Umbilical cord (tissue), 2 donors: Measurements from ENCODE around the gene CAMK2D. TPM values are rescaled to one million over a fixed set of nuclear protein-coding genes. Genes with fewer than 3 reads are reported as not detected.

ENCODE experiments used
- DNase-seq: peaks from one replicate; pipeline ENCODE4 v3.0.0-alpha.2; 2015; ENCODE audit warnings: low spot score
- total RNA-seq: library from RNA; depleted of rRNA; stranded (reverse); fragments of >200 nt; gene quantifications from one replicate; pipeline ENCODE4 v1.2.3, GENCODE V29; 2014; ENCODE audit warnings: low replicate concordance; ENCODE audit not compliant: insufficient read depth

CAMK2D gene
- total RNA-seq, 1 donor from 2014 or later = 129 TPM

DNA sequence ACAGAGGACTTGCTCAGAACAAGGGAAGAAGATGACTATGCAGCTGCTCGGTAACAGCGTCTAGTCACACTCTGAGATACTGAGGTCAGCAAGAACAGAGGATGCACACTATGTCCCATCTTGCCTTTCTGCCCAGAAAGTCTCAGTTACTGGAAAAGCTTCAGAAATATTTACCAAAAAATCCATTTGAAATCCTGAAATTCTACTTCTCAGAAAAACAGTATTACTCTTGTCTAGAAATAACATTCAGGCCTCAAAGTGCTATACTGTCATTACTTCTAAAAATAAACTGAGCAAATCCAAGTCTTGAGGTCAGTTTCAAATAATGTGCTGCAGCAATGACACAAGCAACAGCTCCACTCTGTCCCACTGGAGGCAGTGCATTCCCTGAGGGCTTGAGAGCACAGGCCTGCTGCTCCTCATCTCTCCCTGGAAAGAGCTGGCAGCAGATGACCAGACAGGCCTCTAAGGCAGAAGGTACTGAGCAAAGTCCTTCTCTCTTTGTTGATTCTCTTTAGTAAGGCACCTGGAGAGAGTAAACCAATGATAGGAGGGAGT, 76.9 kb downstream of the CAMK2D start:
- DNase-seq = peak; percentile 77

DNA sequence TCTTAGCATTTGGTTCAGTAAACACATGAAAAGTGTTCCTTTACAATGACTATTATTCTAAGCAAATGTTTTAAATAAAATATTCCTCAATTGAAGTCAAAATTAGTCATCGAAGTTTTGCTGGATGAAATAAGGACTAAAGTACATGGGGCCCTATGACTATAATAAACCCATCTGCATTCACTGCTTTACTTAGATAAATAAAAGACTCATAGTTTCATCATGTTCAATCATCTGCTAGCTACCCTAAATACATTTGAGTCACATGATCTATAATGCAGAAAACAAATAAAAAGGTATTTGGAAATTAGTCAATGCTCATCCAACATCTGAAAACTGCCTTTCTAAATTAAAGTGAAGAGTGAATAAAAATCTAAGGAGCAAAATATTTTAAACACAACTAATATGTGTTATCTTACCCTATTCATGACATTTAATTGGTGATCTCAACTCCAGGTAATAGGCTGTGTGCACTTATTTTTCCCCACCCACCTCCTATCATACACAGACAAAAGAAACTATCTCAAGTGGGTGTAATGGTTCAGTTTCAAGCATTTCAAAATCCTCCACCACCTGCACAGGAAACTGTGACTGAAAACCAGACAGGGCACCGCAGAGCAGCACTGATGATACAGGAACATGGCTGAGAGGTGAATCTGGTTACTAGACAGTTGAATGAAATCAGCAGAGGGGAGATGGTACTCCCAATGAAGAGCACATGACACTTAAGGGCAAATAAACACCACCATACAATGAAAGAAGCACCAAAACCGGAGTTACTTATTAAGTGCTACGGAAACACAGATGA, 78.6 kb downstream of the CAMK2D start:
- DNase-seq = no peak

DNA sequence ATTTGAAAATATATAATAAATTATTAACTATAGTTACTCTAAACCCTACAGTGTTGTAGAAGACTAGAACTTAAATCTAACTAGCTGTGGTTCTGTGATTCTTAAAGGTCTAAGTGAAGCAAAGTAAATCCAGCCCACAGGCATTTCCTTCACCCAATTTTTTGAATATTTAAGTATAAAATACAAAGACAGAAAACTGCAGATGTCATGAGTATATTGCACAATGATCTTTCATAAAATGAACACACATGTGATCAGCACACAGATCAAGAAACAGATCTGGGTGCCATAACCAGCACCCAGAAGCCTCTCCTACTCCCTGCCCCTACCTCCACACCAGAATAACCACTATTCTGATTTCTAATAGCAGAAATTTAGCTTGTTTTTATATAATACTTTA, 82.9 kb downstream of the CAMK2D start:
- no peak for DNase-seq

DNA sequence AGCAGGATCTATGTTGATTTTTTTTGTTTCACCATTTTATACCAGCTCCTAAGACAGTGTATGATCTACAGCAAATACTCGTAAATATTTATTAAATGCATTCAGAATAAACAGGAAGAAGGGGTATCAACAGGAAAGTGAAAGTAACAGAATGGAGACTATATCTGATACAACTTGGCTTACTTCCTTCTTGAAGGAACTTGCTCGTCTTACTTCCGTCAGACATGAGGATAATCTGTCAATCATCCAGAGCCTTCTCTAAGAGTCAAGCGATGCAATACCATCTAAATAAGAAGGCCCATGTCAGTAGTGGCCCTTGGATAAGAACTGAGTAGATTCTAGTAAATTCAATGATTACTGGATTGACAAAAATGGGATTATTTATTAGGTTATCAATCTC, 84.2 kb downstream of the CAMK2D start:
- no peak for DNase-seq

DNA sequence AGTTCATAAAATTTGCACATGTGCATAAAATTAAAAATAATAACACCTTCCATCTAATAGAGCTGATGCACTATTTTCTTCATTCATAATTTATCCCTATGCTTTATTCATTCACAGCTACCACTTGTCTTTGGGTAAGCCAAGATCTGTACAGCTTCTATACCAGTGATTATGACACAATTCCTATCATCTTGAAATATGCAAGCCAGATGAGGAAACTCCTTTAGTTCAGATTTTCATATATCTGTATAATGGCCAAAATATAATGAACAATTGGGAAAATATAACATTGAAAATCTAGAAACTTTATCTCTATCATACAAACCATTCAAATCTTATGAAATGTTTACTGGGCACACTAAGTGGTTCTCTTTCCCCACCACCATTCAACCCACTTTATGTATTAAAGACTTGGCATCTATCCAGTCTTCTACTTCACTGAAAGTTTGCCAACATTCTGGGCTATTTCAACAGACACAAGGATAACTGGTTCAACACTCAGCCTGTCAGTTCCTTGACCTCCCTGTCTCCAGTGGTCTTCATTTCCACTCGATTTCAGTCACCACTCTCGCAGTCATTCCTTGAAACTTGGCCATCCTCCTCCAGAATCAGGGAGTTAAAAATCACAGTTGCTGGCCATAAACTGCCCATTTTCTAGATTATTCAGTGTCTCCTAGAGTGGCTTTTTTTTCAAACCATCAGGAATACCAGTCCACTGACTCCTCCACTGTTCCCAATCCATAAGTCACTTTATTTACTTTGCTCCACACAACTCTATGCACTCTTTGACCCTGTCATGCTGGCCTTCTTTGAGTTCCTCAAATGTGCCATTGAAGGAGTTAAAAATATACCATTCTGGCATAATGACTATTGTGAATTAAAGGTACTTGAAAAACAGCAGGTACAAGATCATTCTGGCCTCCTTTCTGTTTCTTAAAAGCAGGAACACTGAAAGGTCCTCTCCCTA, 85.5 kb downstream of the CAMK2D start:
- DNase-seq = no peak

DNA sequence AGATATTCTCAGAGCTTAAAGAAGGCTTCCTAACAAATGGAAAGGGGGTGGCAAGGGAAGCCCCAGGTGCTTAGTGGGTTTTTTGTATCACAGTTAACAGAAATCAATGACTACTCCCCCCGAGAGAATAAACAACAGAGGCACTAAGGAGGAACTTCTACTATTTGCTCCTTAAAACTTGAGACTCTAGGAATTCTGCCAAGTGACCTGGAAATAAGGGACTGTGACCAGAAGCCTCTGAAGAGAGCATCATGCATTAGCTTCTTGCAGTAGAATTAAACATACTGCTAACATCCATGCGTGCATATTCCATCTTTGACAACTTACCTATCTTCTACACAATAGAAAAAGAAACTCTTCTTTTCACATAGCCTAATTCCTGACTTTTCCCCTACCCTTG, 86.8 kb downstream of the CAMK2D start:
- DNase-seq = no peak

DNA sequence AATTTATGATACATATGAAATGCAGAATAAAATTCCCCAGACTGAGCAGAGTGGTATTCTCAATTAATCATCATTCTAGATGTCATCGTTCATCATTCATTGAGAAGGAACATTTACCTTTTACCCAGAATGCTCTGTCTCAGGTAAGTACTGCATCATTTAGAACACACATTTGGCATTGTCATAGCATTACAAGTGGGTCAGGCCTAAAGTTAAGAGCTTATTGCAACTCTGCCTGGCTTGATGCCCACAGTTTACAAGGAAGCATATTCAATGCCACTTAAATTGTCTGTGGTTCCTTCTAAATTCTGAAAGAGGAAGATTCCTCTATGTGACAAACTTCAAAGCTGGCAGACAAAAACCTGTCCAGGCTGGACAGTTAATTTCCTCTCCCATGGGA, 87.3 kb downstream of the CAMK2D start:
- no peak for DNase-seq

DNA sequence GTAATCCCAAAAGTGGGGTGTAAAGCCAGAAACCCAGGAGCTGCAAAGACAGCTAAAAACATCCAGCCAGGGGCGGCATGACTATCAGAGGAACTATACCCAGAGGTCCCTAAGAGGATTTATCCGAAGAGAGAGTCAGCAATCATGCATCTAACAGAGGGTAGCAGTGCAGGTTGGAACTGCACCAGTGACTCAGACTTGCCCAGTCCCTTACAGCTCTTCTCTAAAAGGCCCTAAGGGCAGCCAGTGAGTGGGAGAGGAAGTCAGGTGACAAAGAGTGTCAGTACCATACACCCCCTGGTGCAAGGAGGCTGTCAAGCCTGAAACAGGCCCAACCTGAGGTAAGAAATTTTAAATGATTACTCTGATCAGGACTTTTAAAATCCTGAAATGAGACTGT, 88.1 kb downstream of the CAMK2D start:
- no peak for DNase-seq

DNA sequence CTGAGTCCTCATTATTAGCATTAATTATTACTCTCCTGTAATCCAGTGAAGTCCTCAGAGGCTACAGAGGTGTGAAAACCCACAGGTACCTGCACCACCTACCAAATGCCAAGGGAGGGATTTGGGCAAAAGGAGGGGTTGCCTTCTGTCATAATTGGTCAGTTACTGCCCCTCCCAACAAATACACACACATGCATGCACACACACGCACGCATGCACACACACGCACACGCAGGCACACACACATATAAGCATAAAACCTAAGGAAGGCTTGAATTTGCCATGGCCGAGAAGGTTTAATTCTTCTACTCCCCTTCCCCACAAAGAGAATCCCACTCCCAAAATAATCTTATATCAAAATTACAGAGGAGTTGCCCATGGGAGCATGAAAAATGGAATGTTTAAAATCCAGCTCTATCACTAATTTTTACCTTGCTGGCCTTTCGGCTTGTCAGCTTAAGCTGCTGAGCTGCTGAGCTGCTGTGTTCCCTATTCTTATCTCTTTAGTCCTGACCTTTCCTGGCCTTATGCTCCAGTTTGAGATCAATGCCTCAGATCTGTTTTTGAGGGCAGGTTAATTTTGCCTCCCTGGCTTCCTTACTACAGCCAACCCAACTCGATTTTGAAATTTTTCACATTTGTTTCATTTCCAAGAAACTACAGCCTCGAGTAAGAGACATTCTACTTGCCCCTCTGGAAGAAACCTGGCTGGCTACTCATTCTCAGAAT, 95.0 kb downstream of the CAMK2D start:
- DNase-seq = no peak

DNA sequence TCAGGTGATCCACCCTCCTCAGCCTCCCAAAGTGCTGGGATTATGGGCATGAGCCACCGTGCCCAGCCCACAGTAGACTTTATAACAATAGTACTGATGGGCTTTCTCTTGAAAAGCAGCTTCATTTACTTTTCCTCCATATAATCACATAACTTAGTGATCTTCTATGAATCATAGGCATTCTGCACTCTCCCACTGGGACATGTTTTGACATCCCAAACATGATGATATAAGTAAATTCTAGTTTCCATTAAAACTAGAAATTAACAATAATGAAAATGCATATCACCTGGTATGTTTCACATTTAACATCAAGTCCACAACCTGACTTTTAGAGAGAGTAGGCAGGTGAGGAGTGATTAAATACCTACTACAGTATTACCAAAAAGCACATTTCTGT, 96.5 kb downstream of the CAMK2D start:
- no peak for DNase-seq

DNA sequence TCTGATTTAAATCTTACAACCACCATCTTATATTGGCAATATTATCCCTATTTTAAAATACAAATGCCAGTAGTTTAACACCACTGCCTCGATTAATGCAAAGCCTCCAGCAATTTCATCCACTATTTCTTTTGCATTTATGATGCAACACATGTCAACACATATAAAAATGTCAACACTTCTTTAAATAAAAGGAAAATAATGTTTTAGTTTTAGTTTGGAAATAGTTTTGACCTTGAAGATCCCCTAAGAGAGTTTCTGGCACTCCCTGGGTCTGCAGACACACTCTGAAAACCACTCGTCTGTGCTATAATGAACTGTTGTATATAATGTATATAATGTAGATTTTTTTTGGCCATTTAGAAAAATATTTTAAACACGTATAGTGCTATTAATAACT, 99.0 kb downstream of the CAMK2D start:
- no peak for DNase-seq

DNA sequence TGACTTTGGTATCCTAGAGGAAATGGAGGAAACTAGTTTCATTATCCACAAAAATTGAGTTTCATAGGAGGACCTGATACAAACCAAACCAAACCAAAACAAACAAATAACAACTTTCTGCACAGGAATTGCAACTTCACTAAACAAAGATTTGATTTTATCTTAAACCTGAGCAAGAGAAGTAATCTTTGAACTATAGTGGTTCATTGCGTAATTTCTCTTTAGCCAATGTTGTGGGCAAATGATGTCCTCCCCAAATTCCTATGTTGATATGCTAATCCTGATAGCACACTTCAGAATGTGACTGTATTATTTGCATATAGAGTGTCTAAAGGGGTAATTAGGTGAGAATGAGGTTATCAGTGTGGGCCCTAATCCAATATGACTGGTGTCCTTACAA, 102.4 kb downstream of the CAMK2D start:
- DNase-seq = no peak

DNA sequence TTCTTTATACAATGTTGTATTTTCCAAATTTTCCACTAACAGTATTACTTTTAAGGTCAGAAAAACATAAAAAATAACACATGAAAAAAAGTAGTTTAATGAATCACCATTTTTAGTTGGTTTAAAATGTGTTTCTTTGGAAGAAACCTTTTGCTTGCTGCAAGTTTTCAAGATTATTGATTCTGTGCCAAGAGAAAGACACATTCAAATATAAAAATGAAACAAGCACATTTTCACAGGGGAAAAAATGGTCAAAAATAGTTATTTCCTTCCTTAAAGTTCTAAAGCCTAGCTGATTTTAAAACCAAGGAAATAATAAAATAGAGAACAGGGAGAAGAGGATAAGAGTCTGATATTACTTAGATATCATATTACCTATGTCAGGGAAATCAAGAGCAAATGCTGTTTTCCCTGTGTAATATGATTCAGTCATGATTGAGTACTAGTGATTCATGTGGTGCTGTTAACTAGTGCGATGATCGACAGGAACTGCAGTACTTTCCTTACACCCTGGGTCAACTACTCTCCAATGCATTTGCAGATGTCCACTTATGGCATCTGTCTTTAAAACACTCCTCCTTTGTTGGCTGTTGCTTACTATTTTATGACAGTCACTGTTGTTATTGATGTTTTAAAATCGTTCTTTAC, 103.8 kb downstream of the CAMK2D start:
- no peak for DNase-seq

DNA sequence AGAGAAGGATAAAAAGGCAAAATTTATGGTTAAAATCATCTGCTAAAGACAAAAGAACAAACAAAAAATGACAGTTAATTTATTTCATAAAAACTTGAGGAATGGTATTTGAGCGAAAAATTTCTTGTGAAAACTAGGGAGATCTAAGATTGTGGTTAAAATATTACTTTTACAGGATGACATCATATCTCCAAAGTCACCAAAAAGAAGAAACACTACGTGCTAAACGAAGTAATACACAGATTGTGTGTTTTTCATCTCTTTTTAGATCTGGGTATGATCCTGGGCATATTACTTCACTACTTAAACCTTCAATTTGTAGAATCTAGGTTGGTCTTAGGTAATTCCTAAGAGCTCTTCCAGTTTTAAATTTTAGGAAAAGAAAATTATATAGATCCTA, 107.7 kb downstream of the CAMK2D start:
- DNase-seq = no peak

DNA sequence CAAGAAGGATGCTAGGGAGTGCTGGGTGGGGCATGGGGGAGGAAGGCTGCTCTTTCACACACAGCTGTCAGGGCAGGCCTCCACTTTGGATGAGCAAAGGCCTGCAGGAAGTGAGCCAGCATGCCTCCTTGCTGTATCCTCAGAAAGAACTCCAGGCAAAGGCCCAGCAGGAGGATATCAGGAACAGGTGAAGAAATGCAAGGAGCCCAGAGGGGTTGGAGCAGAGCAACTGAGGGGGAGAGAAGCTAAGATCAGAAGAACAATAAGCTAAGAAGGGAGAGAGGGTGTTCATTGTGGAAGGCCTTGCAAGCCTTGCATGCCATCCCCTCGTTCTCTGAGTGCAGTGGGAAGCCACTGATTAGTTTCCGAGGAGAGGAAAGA, 115.1 kb downstream of the CAMK2D start:
- DNase-seq = no peak

DNA sequence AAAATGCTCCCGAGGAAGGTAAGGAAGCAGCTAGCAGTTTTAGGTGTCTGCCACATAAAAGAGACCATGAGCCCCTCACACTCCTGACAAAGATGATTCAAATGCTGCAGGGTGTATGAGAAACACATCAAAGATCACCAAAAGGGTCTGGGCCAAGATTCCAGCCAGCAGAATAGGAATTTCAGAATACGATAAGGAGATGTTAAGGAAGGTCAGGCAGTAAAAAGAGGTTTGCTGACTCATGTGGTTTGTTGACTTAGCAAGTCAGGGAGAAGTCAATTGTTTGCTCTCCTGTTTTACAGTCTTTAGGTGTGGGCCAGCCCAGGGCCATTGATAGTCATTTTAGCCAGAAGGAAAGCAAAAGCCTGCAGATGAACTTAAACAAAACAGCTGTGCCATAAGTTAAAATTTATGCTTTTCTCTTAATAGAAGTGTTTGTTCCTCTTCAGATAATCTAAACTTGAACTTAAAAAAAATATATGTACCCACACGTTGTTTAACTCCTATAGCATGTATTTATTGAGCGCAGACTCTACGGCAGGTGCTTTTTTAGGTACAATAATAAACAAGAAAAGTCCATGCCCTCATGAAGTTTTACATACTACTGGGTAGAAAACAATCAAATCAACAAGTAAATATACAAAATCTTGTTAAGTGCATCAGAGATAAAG, 115.6 kb downstream of the CAMK2D start:
- peak; percentile 63 for DNase-seq

DNA sequence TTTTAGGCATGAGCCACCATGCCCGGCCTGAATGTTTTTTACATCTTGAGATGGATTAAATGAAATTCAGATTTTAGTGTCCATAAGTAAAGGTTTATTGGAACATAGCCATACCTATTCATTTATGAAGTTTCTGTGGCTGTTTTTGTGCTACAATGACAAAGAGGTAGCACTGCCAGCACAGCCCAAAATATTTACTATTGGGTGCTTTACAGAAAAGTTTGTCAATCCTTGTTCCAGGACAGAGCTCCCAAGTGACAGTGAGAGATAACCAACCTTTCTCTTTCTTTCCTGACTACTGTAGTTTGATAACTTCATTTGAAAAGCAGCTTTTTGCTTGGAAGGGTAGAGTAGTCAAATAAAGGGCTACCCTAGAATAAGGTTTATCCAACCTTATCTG, 116.2 kb downstream of the CAMK2D start:
- no peak for DNase-seq

DNA sequence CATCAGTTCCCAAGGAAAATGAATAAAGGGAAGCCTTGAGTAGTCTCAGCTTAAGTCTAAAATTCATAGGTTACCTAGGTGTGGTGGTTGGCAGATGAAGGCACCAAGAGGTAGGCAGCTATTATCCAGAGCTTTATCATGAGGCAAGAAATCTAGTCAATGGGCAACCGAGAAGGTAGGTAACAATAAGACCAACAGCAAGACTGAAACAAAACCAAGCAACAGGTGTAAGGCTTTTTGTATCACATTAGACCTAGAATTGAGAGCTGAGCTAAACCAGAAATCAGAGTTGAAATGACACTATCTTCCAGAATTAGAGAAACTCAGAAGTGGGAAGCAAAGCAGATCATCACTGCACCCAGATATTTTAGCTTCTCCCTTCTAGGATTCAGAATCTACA, 117.1 kb downstream of the CAMK2D start:
- no peak for DNase-seq

DNA sequence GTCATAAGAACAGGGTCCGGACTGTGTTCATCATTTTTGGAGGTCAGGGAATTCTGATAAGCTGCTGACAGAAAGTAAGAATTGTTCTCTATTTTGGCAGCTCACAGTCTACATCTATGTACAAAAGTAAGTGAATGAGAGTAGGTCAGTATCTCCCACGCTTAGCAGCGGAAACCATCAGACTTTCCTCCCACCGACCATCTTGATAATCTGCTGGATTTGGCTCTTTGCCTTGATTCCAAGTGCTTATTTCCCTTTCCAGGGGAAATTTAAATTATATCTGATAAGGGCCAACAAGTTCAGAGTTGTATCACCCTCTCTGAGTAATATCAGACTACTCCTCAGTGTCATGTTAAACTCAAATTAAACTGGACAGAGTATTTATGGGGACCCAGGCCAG, 118.0 kb downstream of the CAMK2D start:
- DNase-seq = no peak

DNA sequence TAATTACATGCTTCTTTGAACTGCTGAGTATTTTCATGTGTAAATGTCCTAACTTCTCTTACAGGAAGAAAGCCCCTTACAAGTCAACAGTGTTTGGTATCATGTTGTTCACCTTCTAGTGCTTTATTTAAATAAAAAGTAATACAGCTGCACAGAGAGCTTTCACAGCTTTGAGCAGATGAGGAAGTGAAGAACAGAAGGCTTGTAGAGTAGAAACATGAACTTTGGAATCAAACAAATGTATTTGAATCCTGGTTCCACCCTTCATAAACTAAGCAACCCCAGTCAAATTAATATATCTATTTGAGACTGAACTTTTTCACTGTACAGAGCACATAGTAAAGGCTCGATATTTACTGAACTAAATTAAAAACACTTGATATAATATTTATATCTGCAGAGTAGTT, 120.5 kb downstream of the CAMK2D start:
- no peak for DNase-seq

DNA sequence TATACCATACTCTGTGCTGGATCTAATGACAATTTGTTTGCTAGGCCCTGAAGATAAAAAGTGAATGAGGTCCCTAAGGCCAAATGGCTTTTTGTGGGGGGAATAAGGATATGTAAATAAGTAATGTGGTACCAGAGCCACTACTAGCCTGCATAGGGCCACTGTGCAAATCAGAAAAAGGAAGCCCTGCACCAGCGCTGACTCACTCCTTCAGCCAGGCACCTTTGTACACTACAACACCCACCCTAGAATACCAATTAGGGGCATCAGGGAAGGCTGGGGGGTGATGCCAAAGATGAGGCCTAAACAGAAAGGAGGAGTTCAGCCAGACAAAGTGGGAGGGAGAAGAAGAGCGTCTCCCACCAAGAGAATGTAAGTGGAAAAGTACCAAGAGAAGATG, 122.2 kb downstream of the CAMK2D start:
- no peak for DNase-seq
